Measurements from ENCODE around the gene TUBA8. TPM values are rescaled to one million over a fixed set of nuclear protein-coding genes. Genes with fewer than 3 reads are reported as not detected.
A peak's percentile ranks its signal among the peaks of the same experiment; 100 is the strongest.
"Not testable (repeated sequence)": the region's sequence is repeated elsewhere in the genome, so short reads cannot be mapped to it uniquely, and the experiment has no call there.

TUBA8 gene
- polyA plus RNA-seq (2013, experiment 1 of 4): 1.2 TPM
- polyA plus RNA-seq (2013, experiment 2 of 4): 0.94 TPM
- 0.80 TPM for polyA plus RNA-seq (2013, experiment 3 of 4)
- 1.0 TPM for polyA plus RNA-seq (2013, experiment 4 of 4)

DNA sequence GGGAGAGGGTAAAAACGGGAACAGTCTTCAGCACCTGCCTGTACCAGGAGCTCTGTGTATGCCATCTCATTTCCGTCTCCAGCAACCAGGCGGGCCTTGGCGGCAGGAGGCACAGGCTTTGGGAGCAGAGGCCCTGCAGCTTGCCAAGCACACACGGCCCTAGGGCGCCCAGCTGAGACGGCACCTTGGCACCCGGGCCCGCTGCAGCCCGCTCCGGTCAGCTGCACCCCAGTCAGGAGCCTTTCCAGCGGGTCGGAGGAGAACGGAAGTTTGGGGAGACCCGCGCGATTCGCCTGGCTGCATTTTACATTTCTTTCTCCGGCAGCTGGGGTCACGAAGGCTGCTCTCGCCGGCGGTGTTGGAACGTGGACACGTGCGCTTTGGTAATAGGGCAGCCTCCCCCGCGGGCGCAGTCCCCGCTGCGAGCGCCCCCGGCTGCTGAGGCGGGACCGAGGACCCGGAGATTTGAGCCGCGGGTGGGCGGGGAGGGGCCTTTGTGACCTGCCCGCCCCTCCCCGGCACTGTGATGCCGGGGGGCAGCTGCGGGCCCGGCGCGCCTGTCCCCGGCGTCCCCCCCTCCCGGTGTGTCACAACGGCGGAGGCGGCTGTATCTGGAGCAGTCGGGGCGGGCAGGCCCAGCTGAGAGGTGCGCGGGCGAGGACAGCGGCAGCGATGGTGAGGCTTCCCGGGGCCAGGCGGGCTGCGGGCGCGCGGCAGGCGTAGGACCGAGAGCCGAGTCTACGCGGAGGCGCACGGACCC, at the start of gene TUBA8:
TSS of gene TUBA8 (plus strand) at position 616 of the 760 bp plus-strand sequence. CDS start at position 673, 57 bp downstream.
- peaks cover 8% of the 10 kb centered on the region for H3K4me1 ChIP-seq (ENCODE audit: control insufficient read depth, insufficient read depth, low read length)
- WGBS, 2 experiments: 3 to 4% methylated on average over 72 of the region's 72 CpGs
- H3K27ac ChIP-seq (ENCODE audit: insufficient read depth, low read depth, low read length, poor library complexity, severe bottlenecking): no peak within 1 kb of the TSS
- no peaks in the 10 kb centered on the region for H3K9me3 ChIP-seq (ENCODE audit: control insufficient read depth, low read length)
- peak within 1 kb of the TSS; percentile 27 for H3K4me3 ChIP-seq (ENCODE audit: insufficient read depth, low read depth, low read length)
- no peaks in the 10 kb centered on the region for H3K36me3 ChIP-seq (ENCODE audit: control insufficient read depth, insufficient read depth, low read length)
- H3K27me3 ChIP-seq (ENCODE audit: control insufficient read depth, insufficient read depth, low read length, poor library complexity, severe bottlenecking): peaks cover 36% of the 10 kb centered on the region

DNA sequence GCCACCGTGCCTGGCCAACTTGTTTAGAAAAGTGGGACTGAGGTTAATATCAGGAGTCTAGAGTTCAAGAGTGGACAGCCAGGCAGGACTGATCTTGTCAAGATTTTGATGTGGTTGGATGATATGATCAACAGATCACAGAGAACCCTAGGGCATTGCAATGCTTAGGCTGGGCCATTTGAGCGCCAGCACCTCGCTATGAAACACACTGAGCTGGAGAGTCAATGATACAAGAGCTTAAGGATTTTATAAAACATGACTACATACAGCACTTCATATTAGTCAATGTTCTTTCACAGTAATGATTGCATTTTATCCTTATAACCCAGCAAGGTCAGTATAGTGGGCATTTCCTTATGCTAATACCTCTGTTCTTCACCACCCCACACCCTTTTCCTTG, 48.2 kb upstream of the TUBA8 start:
- Histone ChIP-seq H3K36me3 (ENCODE audit: control insufficient read depth, insufficient read depth, low read length) (no peaks in the 10 kb centered on the region), H3K9me3 (ENCODE audit: control insufficient read depth, low read length) (no peaks in the 10 kb centered on the region), H3K27me3 (ENCODE audit: control insufficient read depth, insufficient read depth, low read length, poor library complexity, severe bottlenecking) (no peaks in the 10 kb centered on the region), H3K4me3 (ENCODE audit: insufficient read depth, low read depth, low read length) (no peak overlapping the region), H3K27ac (ENCODE audit: insufficient read depth, low read depth, low read length, poor library complexity, severe bottlenecking) (no peak overlapping the region), H3K4me1 (ENCODE audit: control insufficient read depth, insufficient read depth, low read length) (peaks cover 8% of the 10 kb centered on the region)
- 95 to 96% methylated on average over 3 of the region's 3 CpGs for WGBS, 2 experiments

DNA sequence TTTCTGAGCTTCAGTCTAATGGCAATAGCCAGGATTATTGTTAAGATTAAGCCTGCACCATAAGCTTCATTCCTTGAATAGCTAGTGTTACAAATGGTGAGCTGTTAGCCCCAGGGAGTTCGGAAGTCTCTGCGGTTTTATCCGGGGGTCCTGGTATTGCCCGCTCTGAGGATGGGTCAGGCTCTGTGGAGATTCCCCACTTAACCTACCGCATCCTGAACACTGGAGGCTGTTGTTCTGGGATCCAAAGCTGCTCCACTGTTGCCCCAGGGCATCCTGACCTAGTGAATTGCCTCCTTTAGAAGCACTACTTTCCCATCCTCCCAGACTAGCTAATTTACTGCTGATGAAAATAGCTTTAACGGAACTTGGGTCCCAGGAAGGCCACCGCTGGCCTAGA, 47.3 kb upstream of the TUBA8 start:
- Histone ChIP-seq H3K4me1 (ENCODE audit: control insufficient read depth, insufficient read depth, low read length) (peaks cover 8% of the 10 kb centered on the region), H3K4me3 (ENCODE audit: insufficient read depth, low read depth, low read length) (no peak overlapping the region), H3K27me3 (ENCODE audit: control insufficient read depth, insufficient read depth, low read length, poor library complexity, severe bottlenecking) (no peaks in the 10 kb centered on the region), H3K9me3 (ENCODE audit: control insufficient read depth, low read length) (no peaks in the 10 kb centered on the region), H3K27ac (ENCODE audit: insufficient read depth, low read depth, low read length, poor library complexity, severe bottlenecking) (no peak overlapping the region), H3K36me3 (ENCODE audit: control insufficient read depth, insufficient read depth, low read length) (no peaks in the 10 kb centered on the region)
- WGBS, 2 experiments: 88 to 93% methylated on average over 7 of the region's 7 CpGs

DNA sequence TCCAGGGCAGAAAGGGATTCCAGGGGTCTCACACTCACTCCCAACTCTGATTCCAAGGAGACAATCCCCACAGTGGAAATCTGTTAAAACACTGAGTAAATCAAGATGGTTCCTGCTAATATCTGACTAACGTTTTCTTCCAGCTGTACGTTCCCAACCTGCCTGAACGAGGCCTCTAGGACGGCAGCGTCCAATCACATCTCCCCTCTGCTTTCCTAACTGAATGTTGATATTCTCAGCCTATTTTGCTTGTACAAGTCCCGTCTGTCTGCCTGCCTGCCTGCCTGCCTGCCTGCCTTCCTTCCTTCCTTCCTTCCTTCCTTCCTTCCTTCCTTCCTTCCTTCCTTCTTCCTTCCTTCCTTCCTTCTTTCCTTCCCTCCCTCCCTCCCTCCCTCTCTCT, 46.9 kb upstream of the TUBA8 start:
- H3K9me3 ChIP-seq (ENCODE audit: control insufficient read depth, low read length); H3K36me3 ChIP-seq (ENCODE audit: control insufficient read depth, insufficient read depth, low read length); H3K4me1 ChIP-seq (ENCODE audit: control insufficient read depth, insufficient read depth, low read length); H3K27me3 ChIP-seq (ENCODE audit: control insufficient read depth, insufficient read depth, low read length, poor library complexity, severe bottlenecking); H3K4me3 ChIP-seq (ENCODE audit: insufficient read depth, low read depth, low read length): not testable (repeated sequence)
- WGBS, 2 experiments: 90 to 92% methylated on average over 6 of the region's 6 CpGs
- peak overlapping the region; percentile 67 for H3K27ac ChIP-seq (ENCODE audit: insufficient read depth, low read depth, low read length, poor library complexity, severe bottlenecking)

DNA sequence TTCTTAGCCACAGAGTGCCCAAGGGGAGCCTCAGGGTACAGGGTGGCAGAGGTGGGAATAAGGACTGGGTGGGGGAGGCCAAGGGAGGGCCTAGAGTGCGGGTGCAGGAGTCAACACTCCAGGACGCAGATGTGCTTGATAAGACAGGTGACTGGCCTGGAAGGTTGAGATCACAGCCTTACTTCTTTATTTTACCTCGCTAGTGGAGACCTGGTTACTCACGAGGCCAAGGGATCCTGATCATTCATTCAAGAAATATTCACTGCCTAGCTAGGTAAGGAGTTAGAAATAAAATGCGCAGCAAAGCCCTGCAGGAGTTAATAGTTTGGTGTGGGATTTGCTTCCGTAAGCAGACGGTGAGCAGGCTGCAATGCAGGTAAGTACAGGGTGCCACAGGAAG, 46.0 kb upstream of the TUBA8 start:
- Histone ChIP-seq H3K9me3 (ENCODE audit: control insufficient read depth, low read length) (no peaks in the 10 kb centered on the region), H3K4me3 (ENCODE audit: insufficient read depth, low read depth, low read length) (no peak overlapping the region), H3K36me3 (ENCODE audit: control insufficient read depth, insufficient read depth, low read length) (no peaks in the 10 kb centered on the region), H3K27ac (ENCODE audit: insufficient read depth, low read depth, low read length, poor library complexity, severe bottlenecking) (no peak overlapping the region), H3K4me1 (ENCODE audit: control insufficient read depth, insufficient read depth, low read length) (peaks cover 8% of the 10 kb centered on the region), H3K27me3 (ENCODE audit: control insufficient read depth, insufficient read depth, low read length, poor library complexity, severe bottlenecking) (no peaks in the 10 kb centered on the region)
- WGBS, 2 experiments: 94 to 95% methylated on average over 7 of the region's 7 CpGs

DNA sequence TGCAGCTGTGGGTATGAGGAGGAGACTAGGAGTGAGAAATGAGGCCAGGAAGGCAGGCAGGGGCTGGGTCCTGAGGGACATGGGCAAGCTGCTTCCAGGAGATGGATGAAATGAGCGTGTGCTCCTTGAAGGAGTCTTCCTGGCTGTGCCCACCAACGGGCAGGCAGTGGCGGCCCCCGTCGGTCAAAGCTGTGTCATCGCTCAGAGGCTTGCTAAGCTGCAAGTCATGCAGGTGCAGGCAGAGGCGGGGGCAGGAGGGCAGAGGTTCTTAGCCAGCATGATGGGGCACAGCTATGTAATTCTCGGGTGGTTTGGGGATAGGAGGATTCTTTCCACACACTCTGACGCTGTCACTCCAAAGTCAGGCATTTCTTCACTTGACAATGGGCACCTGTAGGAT, 45.4 kb upstream of the TUBA8 start:
- H3K27ac ChIP-seq (ENCODE audit: insufficient read depth, low read depth, low read length, poor library complexity, severe bottlenecking): no peak overlapping the region
- no peak overlapping the region for H3K4me3 ChIP-seq (ENCODE audit: insufficient read depth, low read depth, low read length)
- H3K27me3 ChIP-seq (ENCODE audit: control insufficient read depth, insufficient read depth, low read length, poor library complexity, severe bottlenecking): no peaks in the 10 kb centered on the region
- WGBS, 2 experiments: 71 to 77% methylated on average over 9 of the region's 9 CpGs
- no peaks in the 10 kb centered on the region for H3K9me3 ChIP-seq (ENCODE audit: control insufficient read depth, low read length)
- no peaks in the 10 kb centered on the region for H3K36me3 ChIP-seq (ENCODE audit: control insufficient read depth, insufficient read depth, low read length)
- H3K4me1 ChIP-seq (ENCODE audit: control insufficient read depth, insufficient read depth, low read length): peaks cover 8% of the 10 kb centered on the region

DNA sequence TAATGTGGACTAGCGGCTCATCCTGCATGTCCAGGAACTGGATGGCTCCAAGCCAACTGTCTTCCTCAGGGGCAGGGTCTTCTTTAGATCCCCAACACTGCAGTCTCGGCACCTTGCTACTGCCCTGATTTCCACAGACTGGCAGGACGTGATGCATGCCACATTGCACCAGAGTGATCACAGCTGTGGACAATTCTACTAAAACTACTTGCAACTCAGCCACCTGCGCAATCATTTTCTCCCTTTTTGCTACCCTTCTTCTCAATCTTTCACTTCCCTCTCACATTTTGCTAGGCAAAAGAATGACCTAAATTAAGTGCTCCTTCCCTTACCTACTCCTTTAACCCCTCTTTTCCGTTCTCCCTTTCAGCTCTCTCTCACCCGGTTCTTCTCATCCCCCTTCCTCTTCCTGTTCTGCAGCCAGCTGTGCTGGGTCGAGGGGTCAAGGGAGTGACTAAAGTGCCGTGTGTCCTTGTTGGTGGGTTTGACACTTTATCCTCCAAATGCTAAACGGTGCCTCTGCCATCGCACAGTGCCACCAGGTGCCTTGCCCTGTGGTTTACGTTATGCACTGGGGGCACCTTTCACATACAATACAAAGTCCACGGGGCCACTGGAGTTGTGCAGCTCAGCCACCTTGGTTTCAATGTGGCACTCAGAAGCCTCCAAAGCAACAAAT, 44.3 kb upstream of the TUBA8 start:
- Histone ChIP-seq H3K36me3 (ENCODE audit: control insufficient read depth, insufficient read depth, low read length) (no peaks in the 10 kb centered on the region), H3K27ac (ENCODE audit: insufficient read depth, low read depth, low read length, poor library complexity, severe bottlenecking) (no peak overlapping the region)
- WGBS, 2 experiments: 85 to 90% methylated on average over 12 of the region's 12 CpGs

DNA sequence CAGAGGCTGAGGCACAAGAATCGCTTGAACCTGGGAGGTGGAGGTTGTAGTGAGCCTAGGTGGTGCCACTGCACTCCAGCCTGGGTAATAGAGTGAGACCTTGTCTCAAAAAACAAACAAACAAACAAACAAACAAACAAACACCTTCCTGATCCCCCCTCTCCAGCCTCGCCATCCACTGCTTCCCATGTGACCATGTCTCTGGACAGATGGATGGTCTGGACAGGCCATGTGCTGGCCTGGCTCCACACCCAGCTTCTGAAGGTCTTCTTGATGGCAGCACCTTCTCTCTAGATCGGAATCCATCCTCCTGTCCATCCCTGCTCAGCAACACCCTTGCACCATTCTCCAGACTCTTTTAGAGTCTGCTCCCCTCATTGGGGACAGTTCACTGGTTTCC, 43.5 kb upstream of the TUBA8 start:
- H3K27me3 ChIP-seq (ENCODE audit: control insufficient read depth, insufficient read depth, low read length, poor library complexity, severe bottlenecking): no peaks in the 10 kb centered on the region
- no peaks in the 10 kb centered on the region for H3K9me3 ChIP-seq (ENCODE audit: control insufficient read depth, low read length)
- no peaks in the 10 kb centered on the region for H3K4me1 ChIP-seq (ENCODE audit: control insufficient read depth, insufficient read depth, low read length)
- WGBS, 2 experiments: 90 to 92% methylated on average over 3 of the region's 3 CpGs
- no peak overlapping the region for H3K4me3 ChIP-seq (ENCODE audit: insufficient read depth, low read depth, low read length)
- no peaks in the 10 kb centered on the region for H3K36me3 ChIP-seq (ENCODE audit: control insufficient read depth, insufficient read depth, low read length)
- H3K27ac ChIP-seq (ENCODE audit: insufficient read depth, low read depth, low read length, poor library complexity, severe bottlenecking): no peak overlapping the region

More for the DNA sequence above, 44.3 kb upstream of the TUBA8 start:
- Histone ChIP-seq H3K4me1 (ENCODE audit: control insufficient read depth, insufficient read depth, low read length) (peaks cover 3% of the 10 kb centered on the region), H3K4me3 (ENCODE audit: insufficient read depth, low read depth, low read length) (no peak overlapping the region), H3K9me3 (ENCODE audit: control insufficient read depth, low read length) (no peaks in the 10 kb centered on the region), H3K27me3 (ENCODE audit: control insufficient read depth, insufficient read depth, low read length, poor library complexity, severe bottlenecking) (no peaks in the 10 kb centered on the region)

DNA sequence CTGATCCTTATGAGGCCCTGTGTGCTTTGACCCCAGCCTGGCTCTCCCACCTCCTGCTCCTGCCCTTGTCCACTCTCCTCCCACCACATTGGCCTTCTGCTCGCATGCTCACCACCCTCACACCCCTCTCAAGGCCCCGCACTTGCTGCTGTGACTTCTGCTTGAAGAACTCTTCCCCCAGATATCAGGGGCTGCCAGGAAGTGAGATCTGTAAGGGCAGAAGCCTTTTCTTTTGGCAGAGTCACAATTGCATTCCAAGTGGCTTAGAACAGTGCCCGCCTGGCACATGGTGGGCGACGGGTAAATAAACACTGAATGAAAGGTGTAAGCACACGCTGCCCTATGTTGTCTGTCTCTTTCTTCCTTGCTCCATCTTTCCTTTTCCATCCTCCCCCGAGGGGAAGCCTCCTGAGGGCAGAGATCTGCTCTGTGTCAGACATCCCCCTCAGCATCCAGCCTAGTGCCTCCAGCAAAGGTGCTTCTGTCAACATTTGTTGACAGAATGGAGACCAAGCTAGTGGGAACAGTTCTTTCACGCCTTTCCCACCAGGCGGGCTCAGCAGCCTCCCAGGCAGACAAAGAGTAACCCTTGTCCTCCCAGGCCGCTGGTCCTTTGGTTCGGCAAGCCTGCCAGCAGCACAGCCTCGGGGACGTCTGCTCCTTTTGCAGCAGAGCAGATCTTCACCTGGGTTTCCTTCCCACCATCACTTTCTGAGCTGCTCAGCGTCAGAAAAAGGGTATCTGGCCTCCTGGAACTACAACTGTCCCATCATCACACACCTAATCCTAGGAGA, 42.9 kb upstream of the TUBA8 start:
- 72% methylated on average over 14 of the region's 14 CpGs for WGBS, 2 experiments
- Histone ChIP-seq H3K4me3 (ENCODE audit: insufficient read depth, low read depth, low read length) (no peak overlapping the region), H3K4me1 (ENCODE audit: control insufficient read depth, insufficient read depth, low read length) (no peaks in the 10 kb centered on the region), H3K9me3 (ENCODE audit: control insufficient read depth, low read length) (no peaks in the 10 kb centered on the region), H3K36me3 (ENCODE audit: control insufficient read depth, insufficient read depth, low read length) (no peaks in the 10 kb centered on the region), H3K27ac (ENCODE audit: insufficient read depth, low read depth, low read length, poor library complexity, severe bottlenecking) (no peak overlapping the region), H3K27me3 (ENCODE audit: control insufficient read depth, insufficient read depth, low read length, poor library complexity, severe bottlenecking) (no peaks in the 10 kb centered on the region)

All from ectodermal cell (in vitro differentiated cells).